ENCODE data around the gene HSD17B12. TPM values are rescaled to one million over a fixed set of nuclear protein-coding genes. Genes with fewer than 3 reads are reported as not detected.

HSD17B12 gene
- total and polyA plus RNA-seq, 11 donors: 40.5 to 114 (median 70.0) TPM

GRCh38 chr11:43708776-43709175 is 28.2 kb downstream of the HSD17B12 start:
- peaks cover 0 to 2% (median 0%) of the 10 kb centered on the region in 12 donors for H3K9me3 ChIP-seq
- TF ChIP-seq POLR2A (IDR thresholded peaks at IDR 0.05) (no peak), CTCF (IDR thresholded peaks at IDR 0.05) (peak; percentile 16 to 62 (median 46))
- H3K27ac ChIP-seq: no peak overlapping the region
- H3K4me3 ChIP-seq: no peak overlapping the region
- WGBS, 4 donors: 65 to 75% (median 73%) methylated on average over 4 of the region's 4 CpGs
- DNase-seq (no peak), ATAC-seq (no peak)
- H3K4me1 ChIP-seq: no peaks in the 10 kb centered on the region
- intact Hi-C loops (cut with DNase I): loop anchor here in 2 of 10 donors (10.0 kb wide), 1 partner anchor 134 kb away; no protein-coding TSS in a partner anchor
- no peaks in the 10 kb centered on the region for H3K27me3 ChIP-seq
- peaks cover 0 to 4% (median 0%) of the 10 kb centered on the region in 9 donors for H3K36me3 ChIP-seq

- H3K9me3 ChIP-seq: peaks cover 0 to 3% (median 0%) of the 10 kb centered on the region in 12 donors
- no peak overlapping the region for H3K4me3 ChIP-seq
- no peak for DNase-seq
- WGBS, 4 donors: 57 to 100% (median 77%) methylated on average over 1 of the region's 1 CpG
- no peaks in the 10 kb centered on the region for H3K4me1 ChIP-seq
- H3K27me3 ChIP-seq: no peaks in the 10 kb centered on the region
- H3K36me3 ChIP-seq: peaks cover 0 to 4% (median 0%) of the 10 kb centered on the region in 9 donors
- no peak for ATAC-seq
- no peak overlapping the region for H3K27ac ChIP-seq
- intact Hi-C loops (cut with DNase I): loop anchor here in 3 of 10 donors (10.0 kb wide), 2 partner anchors 65 to 135 kb away; no protein-coding TSS in a partner anchor
- no peak for TF ChIP-seq CTCF (IDR thresholded peaks at IDR 0.05)
- no peak for TF ChIP-seq POLR2A (IDR thresholded peaks at IDR 0.05)
Observed at GRCh38 chr11:43709689-43710088, 29.2 kb downstream of the HSD17B12 start.

- peaks cover 0 to 3% (median 0%) of the 10 kb centered on the region in 12 donors for H3K9me3 ChIP-seq
- DNase-seq: no peak
- H3K4me1 ChIP-seq: peaks cover 0 to 17% (median 5%) of the 10 kb centered on the region in 12 donors
- 89 to 93% (median 91%) methylated on average over 4 of the region's 4 CpGs for WGBS, 4 donors
- H3K36me3 ChIP-seq: peaks cover 0 to 4% (median 0%) of the 10 kb centered on the region in 9 donors
- intact Hi-C loops (cut with DNase I): loop anchor here in 1 of 10 donors (10.0 kb wide), 1 partner anchor 62 kb away; no protein-coding TSS in a partner anchor
- ATAC-seq: no peak
- H3K27ac ChIP-seq: no peak overlapping the region
- H3K27me3 ChIP-seq: no peaks in the 10 kb centered on the region
- no peak overlapping the region for H3K4me3 ChIP-seq
- TF ChIP-seq CTCF (IDR thresholded peaks at IDR 0.05) (no peak), POLR2A (IDR thresholded peaks at IDR 0.05) (no peak)
Observed at GRCh38 chr11:43712676-43713075, 32.1 kb downstream of the HSD17B12 start.

GRCh38 chr11:43718373-43718772 is 37.8 kb downstream of the HSD17B12 start:
- TF ChIP-seq POLR2A (IDR thresholded peaks at IDR 0.05): no peak
- no peak for TF ChIP-seq CTCF (IDR thresholded peaks at IDR 0.05)
- intact Hi-C loops (cut with DNase I): loop anchor here in 1 of 10 donors (10.0 kb wide), 1 partner anchor 56 kb away; no protein-coding TSS in a partner anchor
- Histone ChIP-seq H3K4me1 (peaks cover 0 to 28% (median 14%) of the 10 kb centered on the region in 12 donors), H3K27me3 (no peaks in the 10 kb centered on the region), H3K9me3 (peaks cover 0 to 12% (median 0%) of the 10 kb centered on the region in 12 donors), H3K4me3 (no peak overlapping the region), H3K27ac (no peak overlapping the region), H3K36me3 (peaks cover 0 to 10% (median 0%) of the 10 kb centered on the region in 9 donors)
- DNase-seq (no peak), ATAC-seq (no peak)
- 98 to 100% (median 100%) methylated on average over 1 of the region's 1 CpG for WGBS, 4 donors
